GM21528 (cell line): ENCODE data around the gene AKAP13.

ENCODE experiments used
- ATAC-seq: cut with Tn5 transposase; IDR thresholded peaks from one replicate; pipeline ENCODE4 v1.9.1; 2021; ENCODE audit warnings: mild to moderate bottlenecking, moderate library complexity; ENCODE audit not compliant: unreplicated experiment, low FRiP score

The AKAP13 gene

DNA sequence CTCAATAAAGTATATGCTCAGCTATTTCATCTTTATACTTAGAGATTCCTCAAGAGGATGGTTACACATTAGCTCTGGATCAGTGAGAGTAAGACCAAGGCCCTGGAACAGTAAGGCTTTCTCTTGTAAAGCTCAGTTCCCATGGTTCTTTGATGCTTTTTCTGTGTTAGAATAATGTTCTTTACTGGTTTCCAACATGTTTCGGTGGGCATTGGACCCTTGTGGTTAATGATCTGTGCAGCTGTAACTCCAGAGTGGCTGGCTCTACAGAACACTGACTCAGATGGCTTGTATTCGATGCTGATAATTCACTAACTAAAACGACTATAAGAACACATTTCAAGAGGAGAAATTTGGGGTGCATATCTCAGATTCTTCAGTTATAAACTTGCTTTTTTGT, 114.7 kb downstream of the AKAP13 start:
- ATAC-seq: no peak

DNA sequence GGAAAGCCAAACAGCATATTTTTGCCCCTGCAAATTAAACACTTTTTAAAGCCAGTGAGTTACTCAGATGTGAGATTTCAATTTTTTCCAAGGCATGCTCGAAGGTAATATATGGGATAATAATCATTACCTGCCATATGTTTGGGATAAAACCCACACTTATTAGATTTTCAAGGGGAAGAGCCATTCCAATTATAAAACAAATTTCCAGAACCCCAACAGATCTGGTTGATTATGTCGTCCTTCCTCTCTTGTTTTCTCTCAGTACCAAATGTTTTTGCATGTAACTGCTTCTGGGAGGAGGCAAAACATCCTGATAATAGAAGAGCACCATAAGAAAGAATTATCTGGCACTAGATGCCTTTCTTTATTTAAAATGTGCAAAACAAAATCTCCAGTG, 115.1 kb downstream of the AKAP13 start:
- ATAC-seq: no peak

DNA sequence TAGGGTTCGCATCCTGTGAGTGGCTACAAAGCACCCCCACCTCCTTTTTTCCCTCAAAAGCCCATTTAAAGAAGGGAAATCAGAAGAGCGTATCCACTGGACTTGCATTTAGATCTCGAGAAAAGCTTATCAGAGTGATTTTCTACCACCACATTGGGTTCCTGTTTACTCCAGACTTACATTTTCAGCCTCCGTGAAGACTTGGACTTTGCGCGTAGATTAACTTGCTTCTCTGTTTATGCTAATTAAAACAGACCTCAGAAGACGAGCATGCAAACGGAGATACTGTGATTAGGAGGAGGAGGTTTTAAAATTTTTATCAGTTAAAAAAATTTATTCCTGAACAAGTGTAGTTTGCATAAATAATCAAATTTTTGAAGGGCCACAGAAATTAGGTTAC, 115.7 kb downstream of the AKAP13 start:
- no peak for ATAC-seq

DNA sequence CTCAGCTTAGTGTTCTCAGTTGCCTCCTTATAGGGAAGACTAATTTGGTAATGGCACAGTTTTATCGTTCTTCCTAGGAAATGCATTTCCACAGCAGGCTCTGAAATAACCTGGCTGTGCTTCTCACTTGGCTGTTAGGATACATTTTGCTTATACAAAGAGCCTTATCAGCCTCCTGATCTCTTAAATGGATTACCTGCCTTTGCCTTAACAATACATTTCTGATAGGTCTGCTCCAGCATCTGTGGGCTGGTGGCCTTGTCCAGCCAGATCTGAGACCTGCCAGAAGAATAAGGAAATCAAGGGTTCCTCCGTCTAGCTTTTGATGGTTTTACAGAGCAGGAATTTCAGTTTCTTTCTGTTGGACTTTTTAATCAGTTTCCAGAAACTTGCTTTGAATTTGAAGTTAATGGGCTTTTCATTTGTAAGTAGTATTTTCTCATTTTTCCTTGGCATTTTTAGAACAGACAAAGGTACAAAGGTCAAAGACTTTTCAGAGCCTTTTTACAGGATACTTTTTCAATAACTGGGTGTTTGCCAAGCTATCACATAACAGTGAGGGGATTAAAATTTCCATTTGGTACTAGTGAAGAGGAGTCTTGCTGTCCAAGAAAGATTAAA, 116.3 kb downstream of the AKAP13 start:
- no peak for ATAC-seq

DNA sequence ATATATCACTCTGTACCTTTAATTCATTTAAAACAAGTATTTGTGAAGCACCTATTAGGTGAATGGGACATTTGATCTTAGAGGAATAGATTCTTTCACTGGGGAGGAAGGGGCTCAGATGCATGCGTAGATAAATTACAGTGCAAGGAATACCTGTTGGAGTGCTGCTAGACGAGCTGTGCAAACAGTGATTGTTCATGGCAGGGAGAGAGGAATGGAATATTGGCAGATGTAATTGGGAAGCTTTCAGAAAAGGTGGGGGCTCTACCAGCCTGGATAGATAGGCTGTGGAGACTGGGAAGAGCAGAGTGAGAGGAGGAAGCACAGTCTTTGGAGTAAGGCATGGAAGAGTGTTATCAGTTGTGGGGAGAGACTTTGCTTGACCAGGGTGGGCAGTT, 116.8 kb downstream of the AKAP13 start:
- no peak for ATAC-seq

DNA sequence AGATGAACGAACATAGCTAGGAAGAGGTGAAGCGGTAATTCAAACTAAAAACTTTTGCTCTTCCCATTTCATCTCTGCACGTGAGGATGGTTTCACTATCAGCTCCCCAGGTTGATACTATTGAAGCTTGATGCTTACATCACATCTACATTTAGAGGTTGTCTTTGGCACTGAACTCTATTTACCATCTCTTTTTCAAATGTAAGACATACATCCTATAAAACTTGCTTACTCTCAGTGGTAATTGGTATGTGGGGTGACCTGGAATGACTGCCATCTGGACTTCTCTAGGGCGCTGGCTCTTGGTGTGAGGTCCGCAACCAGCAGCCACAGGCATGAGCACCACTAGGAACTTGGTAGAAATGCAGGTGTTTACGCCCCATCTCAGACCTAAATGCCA, 118.1 kb downstream of the AKAP13 start:
- ATAC-seq: no peak

DNA sequence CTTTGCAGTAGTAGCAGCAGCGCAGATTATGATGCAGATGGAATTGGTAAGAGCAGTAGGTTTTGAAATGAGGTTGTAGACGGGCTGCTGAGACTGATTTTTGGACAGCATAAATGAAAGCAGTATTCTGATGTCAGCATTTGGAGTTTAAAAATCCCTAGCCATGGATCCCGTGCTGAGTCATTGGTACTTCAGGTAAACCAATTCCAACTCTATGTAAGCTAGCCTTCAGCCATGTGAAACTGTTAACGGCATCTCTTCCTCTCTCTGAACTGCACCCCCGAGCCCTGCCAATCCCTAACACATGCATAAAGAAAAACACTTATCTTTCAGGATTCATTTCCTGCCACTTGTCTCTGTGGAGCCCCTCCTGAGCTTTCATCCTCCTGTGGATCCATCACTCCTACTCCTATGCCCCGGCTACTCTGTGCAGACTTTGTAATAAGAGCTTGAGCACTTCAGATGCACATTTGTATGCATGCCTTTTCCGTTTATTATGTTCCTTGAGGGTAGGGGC, 119.0 kb downstream of the AKAP13 start:
- ATAC-seq: no peak

DNA sequence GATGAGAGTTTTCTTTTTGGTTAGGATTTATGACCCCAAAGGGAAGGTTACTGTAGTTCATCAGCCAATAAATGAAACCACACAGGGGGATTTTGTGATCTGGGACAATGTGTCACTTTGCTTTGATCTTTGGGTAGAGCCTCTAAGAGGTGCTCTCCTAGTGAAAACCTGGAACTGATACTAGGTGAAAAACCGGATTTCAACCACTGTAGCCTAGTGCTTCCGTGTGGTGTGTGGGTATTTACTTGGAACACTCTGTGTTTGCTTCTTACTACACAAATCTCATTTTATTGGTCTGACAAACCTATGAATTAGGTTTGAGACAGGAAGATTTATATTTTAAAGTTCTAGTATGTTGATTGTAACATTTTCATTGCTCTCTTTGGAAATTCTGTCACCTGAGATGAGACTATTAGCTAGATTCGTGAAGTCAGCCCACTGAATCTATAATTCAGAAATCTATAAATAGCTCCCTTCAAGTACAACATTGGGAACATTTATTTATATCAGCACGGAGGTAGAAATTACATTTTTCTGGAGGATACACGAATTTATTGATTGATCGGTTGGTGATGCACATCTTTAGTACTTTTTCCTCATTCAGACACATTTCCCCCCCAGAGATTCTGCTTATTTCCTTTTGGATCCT, 119.8 kb downstream of the AKAP13 start:
- ATAC-seq: no peak

DNA sequence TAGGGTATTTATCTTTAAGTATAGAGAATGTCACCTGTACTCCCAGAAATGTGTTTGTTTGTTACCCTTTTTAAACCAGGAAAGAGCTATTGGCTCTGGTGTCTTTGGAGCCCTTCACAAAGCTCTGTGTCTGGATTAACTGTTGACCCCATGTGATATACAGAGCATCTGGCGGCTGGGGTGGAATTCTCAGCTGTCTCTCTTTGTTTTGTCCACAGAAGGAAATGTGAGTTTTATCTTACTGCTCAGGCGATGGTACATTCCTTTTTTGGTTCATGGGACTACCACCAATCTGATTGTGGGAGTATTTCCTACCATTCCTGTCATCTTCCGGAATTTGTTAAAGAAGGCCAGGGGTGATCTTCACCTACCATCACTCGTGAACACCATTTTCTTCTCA, 120.3 kb downstream of the AKAP13 start:
- ATAC-seq: no peak

DNA sequence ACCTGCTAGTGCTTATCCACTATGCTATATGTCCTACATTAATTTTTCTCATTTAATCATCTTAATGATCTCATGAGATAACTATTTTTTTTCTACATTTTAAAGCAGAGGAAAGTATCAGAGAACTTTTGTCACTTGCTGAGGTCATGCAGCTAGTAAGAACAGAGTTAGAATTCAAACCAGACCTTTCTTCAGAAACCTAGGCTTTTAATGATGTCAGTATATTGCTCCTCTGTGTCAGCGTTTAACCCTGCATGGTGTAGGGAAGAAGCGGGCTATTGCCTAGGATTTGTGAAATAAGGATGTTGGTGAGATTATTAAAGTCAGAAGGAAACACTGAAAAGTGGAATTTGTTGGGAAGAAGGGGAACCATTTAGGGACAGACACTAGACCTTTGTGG, 121.2 kb downstream of the AKAP13 start:
- no peak for ATAC-seq

DNA sequence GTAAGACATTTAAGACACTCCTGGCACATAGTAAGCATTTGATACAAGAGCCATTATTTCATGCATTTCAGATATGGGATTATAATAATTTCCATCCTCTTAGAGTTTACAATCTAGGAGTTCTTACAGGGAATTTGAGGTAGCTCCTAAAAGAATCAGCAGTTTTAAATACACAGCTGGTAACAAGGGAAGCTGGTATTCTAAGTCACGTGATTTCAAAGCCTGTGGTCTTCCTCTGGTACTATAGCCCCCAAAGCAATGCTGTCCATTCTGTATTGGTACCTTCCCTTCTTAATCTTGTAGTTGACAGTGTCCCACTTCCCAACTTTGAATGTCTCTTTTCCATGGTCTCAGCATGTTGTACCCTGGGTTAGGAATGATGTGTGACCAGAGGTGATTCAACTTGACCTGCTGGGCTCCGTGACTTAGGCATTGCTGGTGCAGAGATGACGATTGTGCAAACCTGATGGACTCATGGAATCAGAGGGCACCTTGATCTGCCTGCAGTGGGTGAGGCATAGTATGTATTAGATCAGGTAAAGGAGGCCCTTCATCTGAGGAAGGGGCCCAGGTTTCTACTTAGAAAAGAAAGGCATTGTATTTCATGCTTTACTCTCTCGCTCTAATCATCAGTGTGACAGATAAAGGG, 122.9 kb downstream of the AKAP13 start:
- ATAC-seq: no peak

DNA sequence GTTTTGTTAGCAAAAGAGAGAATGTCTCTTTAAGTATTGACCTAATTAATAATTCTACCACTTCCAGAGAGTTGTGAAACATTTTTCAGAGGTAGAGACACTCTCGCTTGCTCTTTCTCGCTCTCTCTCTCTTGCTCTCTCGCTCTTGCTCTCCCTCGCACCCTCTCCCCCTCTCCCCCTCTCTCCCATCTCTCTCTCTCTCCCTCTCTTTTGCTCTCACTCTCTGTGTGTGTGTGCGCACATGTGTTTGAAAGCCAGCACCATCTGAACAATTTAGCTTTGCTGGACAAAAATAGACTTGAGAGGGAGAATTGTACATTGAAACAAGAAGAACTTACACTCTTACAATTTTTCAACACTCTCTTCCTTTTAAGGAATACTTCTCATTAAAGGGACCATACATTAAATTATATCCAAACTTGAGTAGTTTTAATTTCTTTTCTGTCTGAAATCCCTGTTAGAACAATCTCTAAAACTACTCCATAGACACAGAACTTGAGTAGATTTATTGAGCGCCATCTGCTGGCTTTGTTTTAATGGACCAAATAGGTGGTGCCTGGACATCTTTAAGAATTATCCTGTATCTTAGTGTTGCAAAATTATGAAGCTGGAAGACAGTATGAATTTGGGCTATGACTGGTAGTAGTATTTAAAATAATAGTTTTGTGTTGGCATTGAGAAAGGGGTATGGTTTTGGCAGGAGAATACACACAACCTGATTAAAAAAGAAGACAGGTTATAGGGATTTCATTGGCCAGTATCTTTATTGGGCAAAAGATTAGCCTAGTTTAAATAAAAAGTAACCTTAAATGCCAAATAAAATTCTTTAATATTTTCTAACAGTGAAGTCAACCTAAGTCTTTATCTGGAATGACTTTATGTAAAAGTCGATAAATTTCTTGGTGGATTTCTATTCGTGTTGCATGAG, 124.6 kb downstream of the AKAP13 start:
- ATAC-seq: no peak

DNA sequence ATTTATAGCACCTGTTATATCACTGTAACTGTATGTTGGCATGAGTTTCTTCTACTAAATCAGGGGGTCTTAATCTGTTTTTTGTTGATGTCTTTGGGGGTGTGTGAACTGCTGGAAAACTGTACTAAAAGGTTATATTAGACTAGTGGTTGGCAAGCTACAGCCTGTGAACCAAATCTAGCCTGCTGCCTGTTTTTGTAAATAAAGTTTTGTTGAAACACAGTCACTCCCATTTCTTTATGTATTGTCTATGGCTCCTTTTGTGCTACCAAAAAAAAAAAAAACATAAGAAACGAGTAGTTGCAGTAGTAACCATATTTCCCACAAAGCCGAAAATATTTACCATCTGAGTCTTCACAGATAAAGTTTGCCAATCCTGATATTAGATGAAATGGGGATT, 126.7 kb downstream of the AKAP13 start:
- no peak for ATAC-seq

DNA sequence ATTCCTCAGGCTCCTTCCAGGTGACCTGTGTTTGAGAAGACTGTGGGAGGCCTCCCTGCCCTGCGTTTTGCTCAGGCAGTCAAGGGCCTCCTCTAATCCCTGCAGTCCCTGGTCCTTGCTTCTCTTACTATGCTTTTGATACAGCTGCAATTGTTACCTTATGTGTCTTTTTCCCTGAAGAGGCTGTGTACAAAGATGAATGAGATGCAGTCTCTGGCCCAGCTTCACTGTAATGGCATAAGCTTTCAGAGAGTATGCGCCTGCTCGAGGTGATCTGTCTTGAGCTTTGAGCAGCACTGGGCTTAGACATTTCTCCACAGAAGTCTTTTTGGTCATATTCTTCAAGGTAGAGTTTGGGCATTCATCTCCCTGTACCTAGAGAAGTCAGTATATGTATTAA, 129.6 kb downstream of the AKAP13 start:
- no peak for ATAC-seq

DNA sequence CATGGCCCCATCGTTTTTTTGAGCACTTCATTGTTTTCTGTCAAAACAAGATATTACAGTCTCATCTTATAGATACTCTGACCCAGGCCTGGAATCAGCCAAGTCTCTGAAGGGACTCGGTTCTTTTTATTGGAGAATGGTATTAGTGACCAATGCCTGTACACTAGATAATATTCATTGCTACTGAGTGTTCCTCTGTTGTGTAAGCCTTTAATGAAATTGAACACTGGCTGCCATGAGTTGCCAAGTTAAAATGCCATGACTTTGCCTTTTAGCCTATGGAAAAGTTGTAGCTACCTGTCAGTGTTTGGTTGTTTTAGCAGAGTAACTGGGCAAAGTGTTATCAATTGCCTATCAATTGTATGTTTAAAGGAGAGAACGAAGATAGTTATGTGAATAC, 134.0 kb downstream of the AKAP13 start:
- ATAC-seq: no peak

DNA sequence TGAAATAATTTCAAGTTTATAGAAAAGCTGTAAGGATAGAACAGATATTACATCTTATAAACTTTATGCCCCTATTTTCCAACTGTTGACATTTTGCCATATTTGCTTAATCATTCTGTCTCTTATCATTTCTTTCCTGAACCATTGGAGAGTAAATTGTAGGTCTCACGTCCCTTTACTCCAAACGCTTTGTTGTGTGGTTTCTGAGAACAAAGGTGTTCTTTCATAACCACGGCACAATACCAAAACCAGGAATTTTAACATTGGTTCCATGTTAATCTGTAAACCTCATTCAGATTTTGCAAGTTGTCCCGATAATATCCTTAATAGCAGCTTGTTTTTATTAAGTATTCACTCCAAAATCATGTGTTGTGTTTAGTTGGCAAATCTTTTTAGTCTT, 134.8 kb downstream of the AKAP13 start:
- no peak for ATAC-seq

DNA sequence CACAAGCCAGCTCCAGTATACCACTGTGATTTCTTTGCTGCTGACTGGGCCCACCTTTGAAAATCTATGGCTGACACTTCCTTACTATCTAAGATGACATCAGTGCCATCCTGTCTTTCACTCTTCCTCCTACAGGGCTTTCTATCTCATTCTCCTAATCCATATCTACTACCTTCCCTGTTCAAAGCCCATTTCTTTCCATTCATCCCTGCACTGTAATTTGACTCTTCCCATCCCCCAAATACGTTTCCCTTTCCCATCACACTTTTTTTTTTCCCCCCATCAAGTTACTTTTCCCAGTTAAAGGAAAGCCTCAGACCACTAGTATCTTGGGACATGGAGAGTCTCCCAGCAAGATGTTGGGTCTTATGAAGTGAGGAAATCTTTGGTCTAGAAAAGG, 136.7 kb downstream of the AKAP13 start:
- no peak for ATAC-seq

DNA sequence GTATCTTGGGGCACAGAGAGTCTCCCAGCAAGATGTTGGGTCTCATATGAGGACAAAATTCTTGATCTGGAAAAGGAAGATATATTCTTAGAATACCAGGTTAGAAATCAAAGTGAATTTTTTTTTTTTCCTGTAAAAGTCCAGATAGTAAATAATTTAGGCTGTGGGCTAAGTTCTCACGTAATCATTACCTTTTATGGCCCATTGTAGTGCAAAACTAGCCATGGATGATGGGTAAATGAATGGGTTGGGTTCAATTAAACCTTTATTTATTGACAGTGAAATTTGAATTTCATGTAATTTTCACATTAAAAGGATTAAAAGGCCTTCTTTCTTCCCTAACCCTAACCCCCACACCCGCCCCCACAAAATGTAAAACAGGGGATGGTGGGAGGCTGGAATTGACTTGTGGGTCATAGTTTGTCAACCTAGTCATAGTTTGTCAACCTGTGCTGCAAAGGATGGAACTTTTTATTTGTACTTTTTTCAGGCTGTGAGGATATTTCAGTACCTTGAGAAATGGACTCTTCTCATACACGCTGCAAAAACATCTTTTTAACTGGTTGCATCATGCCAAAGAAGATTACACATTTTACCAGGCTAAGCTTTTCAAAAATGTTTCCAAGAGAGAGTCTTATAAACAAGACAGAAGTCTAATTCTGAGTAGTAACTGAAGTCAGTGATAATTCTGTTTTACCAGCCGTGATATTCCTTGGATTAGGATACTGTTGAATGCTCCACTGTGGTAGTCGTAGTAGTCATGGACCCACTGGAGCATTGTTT, 138.8 kb downstream of the AKAP13 start:
- no peak for ATAC-seq

DNA sequence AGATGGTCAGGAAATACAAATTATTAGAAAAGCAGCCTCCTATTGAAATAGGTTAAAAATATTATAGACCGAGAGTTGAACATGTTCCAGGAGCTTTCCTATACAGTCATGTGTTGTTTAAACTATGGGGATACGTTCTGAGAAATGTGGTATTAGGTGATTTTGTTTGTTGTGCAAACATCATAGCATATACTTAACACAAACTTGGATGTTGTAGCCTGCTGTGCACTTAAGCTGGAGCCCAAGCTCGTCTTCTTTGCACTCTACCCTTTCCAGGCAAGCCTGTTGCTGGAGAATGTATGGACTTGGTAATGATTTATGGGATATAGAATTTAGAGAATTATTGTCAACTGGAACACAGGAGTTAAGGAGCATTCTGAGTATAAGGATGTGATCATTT, 140.2 kb downstream of the AKAP13 start:
- no peak for ATAC-seq

DNA sequence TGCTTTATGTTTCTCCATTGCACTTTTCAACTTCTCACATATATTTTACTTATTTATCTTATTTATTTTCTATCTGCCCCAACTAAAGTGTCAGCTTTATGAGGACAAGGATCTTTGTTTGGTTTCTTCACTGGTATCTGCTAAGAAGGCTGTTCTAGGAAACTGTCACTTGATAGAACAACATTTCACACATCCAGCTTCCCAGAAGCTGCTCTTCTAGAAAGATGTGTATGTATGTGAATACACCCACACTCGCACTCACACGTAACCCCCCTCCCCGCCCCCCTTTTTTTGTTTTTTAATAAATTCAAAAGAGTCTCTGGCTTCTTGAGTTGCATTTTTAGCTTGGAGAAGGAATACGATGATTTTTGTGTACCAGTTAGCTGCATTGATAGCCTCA, 143.1 kb downstream of the AKAP13 start:
- no peak for ATAC-seq
